GM19463 (cell line): ENCODE measurements around the gene XG.
A peak's percentile ranks its signal among the peaks of the same experiment; 100 is the strongest.

Experiments
- ATAC-seq: cut with Tn5 transposase; IDR thresholded peaks from one replicate; pipeline ENCODE4 v1.9.1; 2021; ENCODE audit warnings: mild to moderate bottlenecking, moderate library complexity; ENCODE audit not compliant: unreplicated experiment

XG gene

DNA sequence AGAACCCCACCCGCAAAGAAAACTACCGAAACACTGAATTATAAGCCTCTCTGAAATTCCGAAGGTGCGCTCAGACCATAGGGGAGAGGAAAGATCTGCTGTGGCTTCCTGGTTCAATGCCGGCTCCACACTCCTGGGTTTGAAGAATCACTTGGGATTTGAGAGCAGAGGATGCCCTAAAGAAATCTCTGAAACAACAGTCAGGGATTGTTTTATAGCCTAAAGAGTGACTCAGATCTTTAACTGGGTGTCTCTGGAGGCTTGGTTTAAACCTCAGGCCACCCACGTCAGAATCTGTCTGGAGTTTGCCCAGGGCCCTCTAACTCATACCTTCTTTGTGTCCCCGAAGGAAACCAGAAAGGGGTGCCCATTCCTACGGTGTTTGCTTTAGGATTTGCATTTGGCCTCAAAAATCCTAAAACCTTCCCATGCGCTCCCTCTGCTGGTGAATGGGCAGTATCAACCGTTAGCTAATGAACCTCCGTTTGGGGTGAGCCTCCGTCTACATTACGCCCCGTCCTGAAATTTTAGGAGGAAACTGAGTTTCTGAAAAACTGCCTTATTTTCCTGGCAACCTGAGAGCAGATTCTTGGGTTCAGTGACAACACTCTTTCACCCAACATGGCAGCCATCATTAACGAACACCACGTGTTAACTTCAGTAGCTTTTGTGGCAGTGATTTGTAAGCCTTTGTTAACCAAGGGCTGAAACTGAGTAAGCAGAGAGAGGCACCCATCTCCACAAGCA lies 60.5 kb downstream of the XG start:
- peak; percentile 84 for ATAC-seq

DNA sequence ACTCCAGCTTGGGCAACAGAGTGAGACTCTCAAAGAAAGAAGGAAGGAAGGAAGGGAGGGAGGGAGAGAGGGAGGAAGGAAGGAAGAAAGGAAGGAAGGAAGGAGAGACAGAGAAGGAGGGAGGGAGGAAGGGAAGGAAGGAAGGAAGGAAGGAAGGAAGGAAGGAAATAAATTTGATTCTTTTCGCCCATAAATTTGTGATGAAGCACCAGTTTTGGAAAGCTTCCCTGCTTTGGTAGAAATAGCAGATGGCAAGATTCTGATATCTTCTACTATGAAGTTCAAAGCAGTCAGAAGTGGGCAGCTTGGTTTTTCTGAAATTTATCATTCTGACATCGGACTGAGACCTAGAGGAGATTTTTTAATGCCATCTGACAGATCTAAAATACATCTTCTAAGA lies 65.2 kb downstream of the XG start:
- ATAC-seq = no peak

DNA sequence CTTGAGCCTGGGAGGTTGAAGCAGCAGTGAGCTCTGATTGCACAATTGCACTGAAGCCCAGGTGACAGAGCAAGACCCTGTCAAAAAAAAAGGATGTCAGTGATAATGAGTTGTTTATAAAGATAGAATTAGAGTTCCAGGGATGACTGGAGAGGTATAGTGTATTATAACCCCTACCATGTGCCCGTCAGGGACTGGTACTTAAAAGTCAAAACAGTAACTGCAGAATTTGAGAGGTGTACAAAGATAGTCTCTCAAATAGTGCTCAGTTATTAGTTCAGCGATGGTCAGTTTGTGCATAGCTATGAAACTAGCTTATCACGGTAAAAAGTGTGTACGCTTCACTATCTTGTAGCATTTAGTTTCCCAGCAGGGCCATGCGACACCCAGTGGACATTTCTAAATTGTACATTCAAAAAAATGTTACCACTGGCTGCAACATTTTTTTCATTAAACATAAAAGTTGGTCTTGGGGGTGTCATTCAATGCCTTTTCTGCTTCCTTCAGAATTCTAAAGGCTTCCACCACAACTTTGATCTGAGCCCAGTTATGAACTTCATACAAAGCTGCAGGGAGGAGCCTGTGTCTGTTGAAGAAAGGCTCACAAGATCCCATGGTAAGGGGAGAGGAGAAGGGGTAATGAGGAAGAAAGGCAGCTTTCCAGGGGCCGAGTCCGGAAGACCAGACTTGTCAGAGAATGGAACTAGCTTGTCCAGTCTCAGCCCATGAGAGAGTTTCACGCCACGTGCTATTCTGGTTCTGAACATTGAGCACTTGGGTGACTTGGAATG lies 67.7 kb downstream of the XG start:
- no peak for ATAC-seq

DNA sequence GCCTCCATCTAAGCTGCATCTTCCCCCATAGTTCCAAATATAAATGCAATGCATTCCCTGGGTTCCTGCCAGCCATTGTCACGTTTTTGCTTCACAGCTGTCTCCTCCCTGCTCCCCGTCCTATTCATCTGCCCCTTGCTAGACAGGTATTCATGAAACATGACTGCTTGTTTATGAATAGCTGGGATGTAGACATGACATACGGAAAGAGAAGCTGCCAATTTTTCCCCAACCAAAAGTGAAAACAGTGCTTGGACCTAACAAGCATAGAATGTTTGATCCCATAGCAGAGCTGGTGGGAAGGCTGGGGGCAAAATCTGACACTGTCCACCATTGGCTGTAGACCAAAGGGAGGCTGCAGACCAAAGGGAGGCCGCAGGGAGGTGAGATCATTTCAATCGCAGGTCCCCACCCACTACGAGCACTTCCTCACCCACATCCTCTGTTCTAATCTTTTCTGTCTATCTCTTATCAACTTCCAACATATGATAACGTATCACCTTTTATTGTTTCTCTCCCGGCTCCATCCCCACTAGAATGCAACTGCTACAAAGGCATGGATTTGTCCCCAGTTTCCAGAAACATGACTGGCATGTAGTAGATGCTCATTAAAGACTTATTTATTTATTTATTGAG lies 68.4 kb downstream of the XG start:
- ATAC-seq = no peak

DNA sequence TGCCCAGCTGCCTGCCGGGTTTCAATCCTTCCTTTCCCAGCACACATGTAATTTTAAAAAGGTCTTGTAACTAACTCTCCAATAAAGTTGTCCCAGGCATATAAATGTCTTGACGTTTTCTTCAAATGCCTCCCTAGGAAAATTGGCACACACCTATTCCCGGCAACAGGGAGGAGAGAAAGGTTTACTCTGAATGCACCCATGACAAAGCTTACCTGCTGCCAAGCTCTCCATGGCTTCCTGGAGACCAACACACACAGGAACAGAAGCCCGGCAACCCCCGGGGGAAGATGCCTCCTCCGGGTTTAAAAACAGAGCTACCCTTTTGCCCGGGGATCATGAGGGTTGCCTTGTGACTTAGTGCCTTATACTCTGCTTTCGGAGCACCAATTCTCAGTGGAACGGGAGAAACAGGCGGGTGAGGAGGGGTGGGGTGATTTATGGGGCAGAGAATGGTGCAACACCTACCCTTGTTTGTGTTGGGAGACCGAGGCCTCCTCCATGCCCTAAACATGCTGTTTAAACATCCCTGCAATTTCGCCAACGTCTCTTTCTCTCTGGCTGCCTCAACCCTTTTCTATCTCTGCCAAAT lies 72.1 kb downstream of the XG start:
- ATAC-seq = no peak

DNA sequence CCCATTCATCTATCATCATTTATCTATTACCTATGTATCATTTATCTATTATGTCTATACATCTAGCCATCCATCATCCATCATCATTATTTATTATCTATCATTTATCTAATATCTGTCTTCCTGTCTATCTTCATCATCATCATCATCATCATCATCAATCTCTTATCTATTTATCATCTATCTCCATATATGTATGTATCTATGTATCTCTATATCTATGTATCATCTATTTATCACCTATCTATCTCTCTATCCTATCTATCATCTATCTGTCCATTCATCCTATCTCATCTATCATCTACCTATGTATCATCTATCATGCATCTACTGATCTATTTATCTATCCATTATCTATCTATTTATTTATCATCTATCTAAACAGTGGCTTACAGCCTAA lies 73.0 kb downstream of the XG start:
- ATAC-seq = no peak

DNA sequence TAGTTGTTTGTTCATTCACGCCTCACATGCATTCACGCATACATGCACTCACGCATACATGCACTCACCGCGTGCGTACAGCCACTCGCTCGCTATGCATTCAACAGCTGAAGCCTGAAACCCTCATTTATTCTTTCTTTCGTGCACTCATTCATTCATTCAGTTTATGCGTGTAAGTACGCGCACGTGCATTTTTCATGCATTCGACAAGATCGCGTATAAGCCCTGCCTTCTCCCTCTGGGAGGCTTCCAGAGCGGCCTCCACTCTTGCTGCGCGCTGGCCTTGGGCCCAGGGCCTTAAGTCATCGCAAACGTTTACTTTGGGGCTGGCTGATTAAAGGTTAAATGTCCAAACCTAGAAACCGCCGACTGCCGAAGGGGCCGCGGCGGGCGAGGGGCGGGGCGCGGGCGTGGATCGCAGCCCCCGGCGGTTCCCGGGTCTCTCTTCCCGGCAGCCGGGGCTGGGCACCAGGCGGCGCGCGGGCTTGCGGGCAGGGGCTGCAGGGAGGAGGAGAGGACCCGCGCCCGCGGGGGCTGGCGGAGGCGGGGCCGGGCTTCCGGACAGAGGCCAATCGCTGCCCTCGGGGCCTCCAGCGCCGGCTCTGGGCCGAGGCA lies 76.6 kb downstream of the XG start, which contains the start of gene GYG2:
TSS of gene GYG2 (plus strand) at position 587 of the 615 bp plus-strand sequence. CDS start 1,259 bp downstream, outside the sequence.
- ATAC-seq = no peak

DNA sequence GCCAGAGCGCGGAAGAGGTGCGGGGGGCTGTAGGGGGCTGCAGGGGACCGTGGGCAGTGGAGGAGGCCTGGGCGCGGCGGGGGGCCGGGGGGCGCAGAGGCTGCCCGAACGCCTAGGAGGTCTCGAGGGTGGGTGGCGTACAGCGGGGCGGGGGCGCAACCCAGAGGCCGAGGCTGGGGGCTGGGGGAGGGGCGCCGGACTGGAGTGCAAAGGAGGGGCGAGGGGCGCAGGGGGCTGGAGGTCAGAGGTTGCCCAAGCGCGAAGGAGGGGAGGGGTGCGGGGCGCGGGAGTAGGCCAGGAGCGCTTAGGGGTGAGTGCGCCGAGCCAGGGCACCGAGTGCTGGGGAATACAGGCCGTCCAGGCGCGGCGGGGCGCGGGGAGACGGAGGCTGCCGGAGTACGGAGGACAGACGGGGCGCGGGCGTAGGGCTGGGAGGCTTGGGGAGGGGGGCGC lies 77.1 kb downstream of the XG start:
- ATAC-seq = no peak

DNA sequence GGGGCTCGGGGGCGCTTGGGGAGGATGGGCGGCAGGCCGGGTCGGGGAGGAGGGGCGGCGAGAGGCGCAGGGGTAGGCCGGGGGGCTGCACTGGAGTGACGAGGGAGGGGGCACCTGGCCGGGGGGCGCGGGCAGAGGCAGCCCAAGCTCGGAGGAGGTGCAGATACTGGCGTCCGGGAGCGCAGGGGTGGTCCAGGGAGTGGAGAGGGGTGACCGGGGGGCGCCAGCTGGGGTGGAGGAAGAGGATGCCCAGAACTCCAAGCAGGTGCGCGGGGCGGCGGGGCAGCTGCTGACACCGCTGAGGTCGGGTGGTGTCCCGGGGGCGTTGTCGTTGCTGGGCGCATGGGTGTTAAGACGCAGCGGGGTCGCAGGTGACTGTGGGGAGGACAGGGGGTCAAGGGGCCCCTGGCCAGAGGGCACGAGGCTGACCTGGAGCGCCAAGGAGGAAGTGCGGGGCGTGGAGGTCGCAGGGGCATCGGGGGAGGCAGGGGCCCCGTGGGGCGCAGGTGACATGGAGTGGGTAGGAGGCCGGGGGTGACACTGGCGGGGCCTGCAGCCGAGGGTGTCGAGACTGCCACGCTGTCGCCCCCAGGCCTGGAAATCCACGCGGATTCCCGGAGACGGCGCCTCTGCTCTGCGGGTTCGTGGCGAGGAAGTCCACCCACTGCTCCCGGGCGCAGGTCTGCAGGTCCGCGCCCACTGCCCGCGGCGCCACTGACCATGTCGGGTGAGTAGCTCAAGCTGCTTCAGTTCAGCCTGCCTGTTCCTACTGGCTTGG lies 77.8 kb downstream of the XG start:
- ATAC-seq = no peak

DNA sequence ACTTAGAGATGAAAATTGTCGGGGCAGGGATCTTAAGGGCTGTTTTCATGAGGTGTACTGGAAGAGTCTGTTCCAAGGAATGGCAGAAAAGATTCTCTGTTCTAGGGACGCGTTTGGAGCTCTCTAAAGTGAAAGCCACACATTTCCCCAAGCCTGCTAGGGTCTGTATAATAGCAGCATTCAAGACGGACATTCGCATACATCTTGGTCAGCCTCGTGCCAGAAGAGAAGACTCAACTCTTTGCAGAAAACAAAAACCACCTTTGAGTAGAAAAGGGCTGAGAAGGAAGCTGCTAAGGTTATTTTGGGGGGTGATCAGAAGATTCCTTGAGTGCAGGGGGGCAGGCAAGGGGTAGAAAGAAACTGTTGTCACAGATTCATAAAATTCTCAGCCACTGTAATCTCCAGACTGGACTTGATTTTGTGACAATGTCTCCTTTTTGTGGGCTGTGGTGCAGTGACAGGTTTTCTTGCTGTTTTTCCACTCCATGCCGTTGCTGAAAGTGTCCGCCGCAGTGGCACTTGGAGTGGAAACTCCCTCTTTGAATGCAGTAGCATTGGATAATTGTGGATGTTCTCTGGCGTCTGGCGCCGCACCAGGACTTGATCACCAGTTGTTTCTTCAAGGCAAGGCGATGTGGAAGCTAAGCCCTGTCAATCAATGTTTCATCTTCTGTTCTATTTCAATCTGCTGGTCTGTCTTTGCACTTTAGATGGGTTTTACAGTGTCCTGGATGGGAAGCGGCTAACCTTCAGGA lies 79.8 kb downstream of the XG start:
- ATAC-seq = no peak

DNA sequence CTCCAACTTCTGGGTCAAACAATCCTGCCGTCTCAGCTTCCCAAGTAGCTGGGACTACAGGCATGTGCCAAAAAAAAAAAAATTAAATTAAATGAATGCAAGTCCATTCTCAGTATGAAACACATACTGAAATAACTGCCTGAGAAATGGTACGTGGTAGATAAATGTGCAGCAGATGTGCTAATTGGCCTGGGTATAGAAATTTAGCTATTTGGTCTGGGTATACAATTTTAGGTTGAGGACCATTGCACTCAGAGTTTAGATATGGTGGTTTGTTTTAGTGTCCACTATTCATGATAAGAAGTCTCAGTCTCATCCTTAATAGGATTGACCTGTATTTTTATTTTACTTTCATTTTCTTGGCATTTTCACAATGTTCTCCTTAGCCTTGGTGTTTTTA lies 86.1 kb downstream of the XG start:
- ATAC-seq = no peak

DNA sequence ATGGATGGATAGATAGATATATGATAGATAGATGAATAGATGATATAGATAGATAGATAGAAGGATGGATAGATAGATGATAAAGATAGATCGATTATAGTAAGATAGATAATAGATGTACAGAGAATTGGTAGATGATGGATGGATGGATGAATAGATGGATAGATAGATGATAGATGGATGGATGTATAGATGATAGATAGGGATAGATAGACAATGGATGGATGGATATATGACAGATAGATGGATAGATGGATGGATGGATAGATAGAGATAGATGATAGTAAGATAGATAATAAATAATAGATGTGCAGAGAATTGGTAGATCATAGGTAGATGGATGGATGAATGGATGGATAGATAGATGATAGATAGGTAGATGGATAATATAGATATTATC lies 89.1 kb downstream of the XG start:
- no peak for ATAC-seq

DNA sequence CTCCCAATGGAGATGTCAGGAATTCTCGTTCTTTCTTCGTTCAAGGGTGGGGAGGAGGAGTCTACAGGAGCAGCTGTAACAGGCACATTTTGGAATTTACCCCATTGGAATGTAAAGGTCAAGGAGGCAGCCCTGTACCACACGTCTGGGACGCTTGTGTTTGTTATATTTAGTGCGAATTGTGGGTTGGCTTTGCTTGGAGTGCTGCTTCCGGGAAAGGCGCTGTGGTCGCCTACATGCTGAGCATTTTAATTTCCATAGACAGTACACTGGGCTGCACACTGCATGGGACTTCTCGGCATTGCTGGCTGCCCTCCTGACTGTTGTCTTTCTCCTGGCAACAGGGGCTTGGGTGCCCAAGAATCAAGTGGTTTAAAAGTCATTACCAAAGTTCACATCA lies 89.7 kb downstream of the XG start:
- no peak for ATAC-seq

DNA sequence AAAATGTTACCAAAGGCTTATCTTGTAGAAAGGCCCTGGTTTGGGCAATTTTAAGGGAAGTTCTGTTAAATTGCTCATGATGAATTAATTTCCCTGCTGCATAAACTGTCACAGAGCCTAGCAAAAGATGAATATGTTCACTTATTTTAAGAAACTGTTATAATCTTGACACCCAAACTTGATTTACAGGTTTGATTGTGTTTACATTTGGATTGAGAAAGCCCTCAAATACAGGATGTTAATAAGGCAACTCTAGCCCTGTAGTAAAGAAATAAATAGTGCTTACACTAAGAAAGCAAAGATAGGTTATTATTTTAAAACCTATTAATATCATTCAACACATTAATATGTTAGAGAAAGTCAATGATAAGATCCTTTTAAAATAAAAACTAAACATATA lies 95.2 kb downstream of the XG start:
- ATAC-seq = no peak

DNA sequence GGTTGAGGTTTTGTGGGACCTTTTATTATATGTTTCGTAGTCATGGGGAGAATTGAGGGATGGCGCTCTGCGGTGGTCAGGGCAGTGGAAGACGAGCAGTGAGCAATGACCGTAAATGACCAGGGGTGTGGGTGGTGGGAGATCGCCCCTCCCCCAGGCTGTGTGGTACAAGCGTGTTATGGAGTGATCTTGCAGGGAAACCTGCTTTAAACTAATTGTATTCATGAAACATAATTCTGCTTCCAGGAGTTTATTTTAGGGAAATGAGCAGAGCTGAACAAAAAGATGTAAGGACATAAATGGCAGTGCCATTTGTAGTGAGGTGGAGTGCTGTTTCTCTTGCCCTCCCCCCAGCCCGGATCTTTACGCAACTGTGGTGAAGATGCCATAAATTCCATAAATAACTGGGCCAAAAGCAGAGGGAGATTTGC lies 97.0 kb downstream of the XG start:
- no peak for ATAC-seq

DNA sequence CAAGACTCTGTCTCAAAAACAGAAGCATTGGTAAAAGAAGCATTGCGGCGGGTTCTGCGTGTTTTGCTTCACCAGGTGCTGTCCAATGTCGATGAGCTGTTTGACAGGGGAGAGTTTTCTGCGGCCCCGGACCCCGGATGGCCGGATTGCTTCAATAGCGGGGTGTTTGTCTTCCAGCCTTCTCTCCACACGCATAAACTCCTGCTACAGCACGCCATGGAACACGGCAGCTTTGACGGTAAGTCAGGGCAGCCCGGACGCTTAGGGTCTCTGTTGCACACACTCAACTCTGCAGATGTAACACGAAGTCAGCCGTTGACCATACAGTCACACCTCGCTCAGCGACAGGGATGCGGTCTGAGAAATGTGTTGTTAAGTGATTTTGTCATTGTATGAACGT lies 103.1 kb downstream of the XG start:
- ATAC-seq = no peak

DNA sequence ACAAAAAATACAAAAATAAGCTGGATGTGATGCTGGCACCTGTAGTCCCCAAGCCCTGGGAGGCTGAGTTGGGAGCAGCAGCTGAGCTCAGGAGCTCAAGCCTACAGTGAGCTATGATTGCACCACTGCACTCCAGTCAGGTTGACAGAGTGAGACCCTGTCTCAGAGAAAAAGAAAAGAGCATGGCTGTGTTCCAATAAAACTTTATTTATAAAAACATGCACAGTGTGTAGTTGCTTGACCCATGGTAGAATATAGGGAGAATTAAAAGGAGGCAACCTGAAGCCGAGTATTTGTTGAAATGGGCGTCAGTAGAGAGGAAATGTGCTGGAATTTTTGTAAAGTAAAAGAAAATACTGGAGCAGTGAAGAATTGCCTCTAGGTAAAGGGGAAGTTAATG lies 103.9 kb downstream of the XG start:
- no peak for ATAC-seq

DNA sequence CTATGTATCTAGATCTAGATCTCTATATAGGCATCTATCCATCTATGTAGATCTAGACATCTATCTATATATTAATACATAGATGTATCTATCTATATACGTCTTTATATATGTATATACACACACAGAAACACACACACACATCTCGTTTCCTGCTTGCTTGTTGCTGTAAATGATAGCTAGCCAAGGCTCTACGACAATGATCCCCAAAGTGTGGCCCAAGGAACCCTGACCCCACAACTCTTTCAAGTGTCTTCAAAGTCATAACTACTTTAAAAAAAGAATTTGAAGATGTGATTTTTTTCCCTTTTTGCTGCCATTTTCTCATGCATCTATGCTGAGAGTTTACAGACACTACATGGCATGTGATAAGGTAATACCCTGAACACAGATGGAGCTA lies 105.7 kb downstream of the XG start:
- ATAC-seq = no peak

DNA sequence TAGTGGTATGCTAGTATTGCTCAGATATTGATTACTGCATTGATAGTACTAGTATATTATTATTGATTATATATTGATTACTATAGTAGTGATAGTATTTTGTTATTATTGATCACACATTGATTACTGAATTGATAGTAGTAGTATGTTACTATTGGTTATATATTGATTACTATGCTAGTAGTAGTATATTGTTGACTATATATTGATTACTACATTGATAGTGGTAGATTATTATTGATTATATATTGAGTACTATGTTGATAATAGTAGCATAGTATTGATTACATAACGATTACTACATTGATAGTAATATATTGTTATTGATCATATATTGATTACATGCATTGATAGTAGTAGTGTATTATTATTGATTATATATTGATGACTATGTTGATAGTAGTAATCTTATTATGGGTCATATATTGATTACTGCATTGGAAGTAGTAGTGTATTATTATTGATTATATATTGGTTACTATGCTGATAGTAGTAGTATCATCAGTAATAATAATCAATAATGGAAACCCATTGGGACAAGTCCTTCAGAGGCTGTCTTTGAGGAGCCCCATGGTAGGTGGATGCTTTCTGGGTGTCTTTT lies 107.5 kb downstream of the XG start:
- no peak for ATAC-seq
